HCT116 (cell line): ENCODE data around the gene SPDEF. TPM values are rescaled to one million over a fixed set of nuclear protein-coding genes. Genes with fewer than 3 reads are reported as not detected.

Experiments
- ATAC-seq: fragments of 200-7000 bp; cut with Tn5 transposase; 2 replicates; pipeline ENCODE4 v1.9.1; 2020; ENCODE audit warnings: mild to moderate bottlenecking, moderate library complexity
- BruUV-seq: library from RNA; stranded (reverse); fragments of 400-500 nt; replicated peaks from 2 replicates; lab custom pipeline; 2021; lab: Mats Ljungman, UMichigan
- CTCF ChIA-PET: fragments of 300-600 bp; sonication (Branson Sonifier 250); formaldehyde crosslinking; loops from one replicate; lab custom pipeline; 2021; ENCODE audit warnings: antibody characterized with exemption; lab: Charles Lee
- POLR2A ChIA-PET: fragments of 300-600, 350-600 bp; sonication (Branson Sonifier 250); formaldehyde crosslinking; loops from one replicate; lab custom pipeline; 2021; ENCODE audit warnings: antibody characterized with exemption; lab: Charles Lee
- RAD21 ChIA-PET, 2 experiments: fragments of 300-600 bp; sonication (Branson Sonifier 250); formaldehyde crosslinking; loops; one replicate each; lab custom pipeline; 2023; ENCODE audit warnings: low total read pairs in 2 of 2; ENCODE audit not compliant: uncharacterized antibody in 2 of 2, unreplicated experiment in 2 of 2, low non-redundant PET in 1 of 2; lab: Charles Lee
- DNase-seq: peaks from one replicate; pipeline ENCODE4 v3.0.0-alpha.2; 2010; ENCODE audit warnings: low read depth, low spot score
- H2AFZ ChIP-seq: fragments of 200-600 bp; shearing (Covaris generic), sonication (generic); 2 replicates; pipeline ENCODE4 v1.6.1; 2017; ENCODE audit warnings: low read depth, mixed run types, mixed read lengths, antibody characterized with exemption, low read length; ENCODE audit not compliant: poor library complexity, severe bottlenecking
- H3K27ac ChIP-seq: 2 replicates; pipeline ENCODE4 v1.5.1; 2012; ENCODE audit warnings: low read depth, low read length
- H3K27me3 ChIP-seq: fragments of 200-600 bp; sonication (generic); 2 replicates; pipeline ENCODE4 v1.6.1; 2016; ENCODE audit warnings: mixed run types, low read length, mixed read lengths; ENCODE audit not compliant: insufficient read depth
- H3K36me3 ChIP-seq, 2 experiments: fragments of 200-500 bp in 1 of 2; fragments of 200-600 bp in 1 of 2; sonication (Bioruptor generic) in 1 of 2; sonication (generic) in 1 of 2; 2 replicates each; pipeline versions ENCODE4 v1.5.1 to v1.6.1; 2014 to 2016; ENCODE audit warnings: low read length in 2 of 2, inconsistent platforms in 1 of 2, mixed read lengths in 1 of 2, mixed run types in 1 of 2; ENCODE audit not compliant: insufficient read depth in 2 of 2, control insufficient read depth in 1 of 2
- H3K4me1 ChIP-seq, 2 experiments: fragments of 200-600 bp in 1 of 2; sonication (generic) in 1 of 2; 2 replicates each; pipeline versions ENCODE4 v1.5.1 to v1.6.1; 2012 to 2017; ENCODE audit warnings: low read length in 2 of 2, inconsistent platforms in 1 of 2, mild to moderate bottlenecking in 1 of 2, mixed read lengths in 1 of 2, mixed run types in 1 of 2, moderate library complexity in 1 of 2; ENCODE audit not compliant: insufficient read depth in 2 of 2, control insufficient read depth in 1 of 2
- H3K4me2 ChIP-seq: fragments of 200-600 bp; sonication (generic); 2 replicates; pipeline ENCODE4 v1.6.1; 2017; ENCODE audit warnings: mixed run types, low read length, mixed read lengths
- H3K4me3 ChIP-seq, 2 experiments: fragments of 200-600 bp in 1 of 2; sonication (generic) in 1 of 2; replicated peaks in 1 of 2; 2 replicates each; pipeline ENCODE4 v1.5.1; 2011 to 2016; ENCODE audit warnings: low read length in 2 of 2, control low read depth in 1 of 2, low read depth in 1 of 2, mild to moderate bottlenecking in 1 of 2, mixed read lengths in 1 of 2, mixed run types in 1 of 2
- H3K79me2 ChIP-seq: fragments of 200-600 bp; sonication (generic); 2 replicates; pipeline ENCODE4 v1.6.1; 2017; ENCODE audit warnings: mild to moderate bottlenecking, mixed run types, low read length, moderate library complexity, mixed read lengths; ENCODE audit not compliant: insufficient read depth
- H3K9ac ChIP-seq: fragments of 200-600 bp; sonication (generic); 2 replicates; pipeline ENCODE4 v1.6.1; 2016; ENCODE audit warnings: low read length, mixed read lengths
- H3K9me2 ChIP-seq: fragments of 200-600 bp; sonication (generic), shearing (Covaris generic); 2 replicates; pipeline ENCODE4 v1.6.1; 2017; ENCODE audit warnings: mixed run types, mild to moderate bottlenecking, moderate library complexity; ENCODE audit not compliant: insufficient read depth
- H3K9me3 ChIP-seq, 2 experiments: fragments of 200-500 bp in 1 of 2; fragments of 200-600 bp in 1 of 2; sonication (Bioruptor generic) in 1 of 2; sonication (generic) in 1 of 2; 2 replicates each; pipeline ENCODE4 v1.6.1; 2014 to 2017; ENCODE audit warnings: low read length in 2 of 2, mixed read lengths in 2 of 2, inconsistent platforms in 1 of 2, low read depth in 1 of 2, mild to moderate bottlenecking in 1 of 2, mixed run types in 1 of 2, moderate library complexity in 1 of 2; ENCODE audit not compliant: control insufficient read depth in 1 of 2, insufficient read depth in 1 of 2
- H4K20me1 ChIP-seq: fragments of 200-600 bp; sonication (generic), shearing (Covaris generic); 2 replicates; pipeline ENCODE4 v1.6.1; 2017; ENCODE audit warnings: mixed run types, mild to moderate bottlenecking, moderate library complexity; ENCODE audit not compliant: insufficient read depth
- CEBPB ChIP-seq: IDR thresholded peaks from 2 replicates; pipeline ENCODE4 v1.6.1; 2012; ENCODE audit warnings: low read depth
- ELF1 ChIP-seq: IDR thresholded peaks from 2 replicates; pipeline ENCODE4 v1.6.1; 2012; ENCODE audit warnings: low read depth, borderline replicate concordance
- EZH2 ChIP-seq: fragments of 200-600 bp; sonication (generic); IDR thresholded peaks from 2 replicates; pipeline ENCODE4 v1.6.1; 2017; ENCODE audit warnings: antibody characterized with exemption, mixed run types
- EZH2phosphoT487 ChIP-seq: fragments of 200-600 bp; IDR thresholded peaks from 2 replicates; pipeline ENCODE4 v1.6.1; 2018; ENCODE audit warnings: antibody characterized with exemption, borderline replicate concordance
- JUND ChIP-seq: IDR thresholded peaks from 2 replicates; pipeline ENCODE4 v1.6.1; 2012
- POLR2A ChIP-seq: IDR thresholded peaks from 2 replicates; pipeline ENCODE4 v1.7.0; 2011; ENCODE audit warnings: borderline replicate concordance; ENCODE audit not compliant: insufficient read depth, insufficient read length; ENCODE audit errors: extremely low read depth
- POLR2AphosphoS5 ChIP-seq: IDR thresholded peaks from 2 replicates; pipeline ENCODE4 v1.6.1; 2011; ENCODE audit warnings: mild to moderate bottlenecking, low read depth, low read length, moderate library complexity
- SIN3A ChIP-seq: IDR thresholded peaks from 2 replicates; pipeline ENCODE4 v1.6.1; 2012; ENCODE audit warnings: low read depth
- SP1 ChIP-seq: IDR thresholded peaks from 2 replicates; pipeline ENCODE4 v1.6.1; 2012; ENCODE audit warnings: low read depth
- TCF7L2 ChIP-seq: IDR thresholded peaks from 2 replicates; pipeline ENCODE4 v1.7.0; 2011; ENCODE audit warnings: borderline replicate concordance, inconsistent platforms; ENCODE audit not compliant: insufficient read depth, insufficient read length; ENCODE audit errors: extremely low read depth
- ZFX ChIP-seq: fragments of 450-650 bp; IDR thresholded peaks from 2 replicates; pipeline ENCODE4 v1.6.1; 2017
- intact Hi-C: fragments of 100-400 bp; cut with micrococcal nuclease; formaldehyde crosslinking; loops from 2 replicates; pipeline ENCODE4 v1.10.0; 2022
- total RNA-seq: library from RNA; stranded (reverse); gene quantifications from one replicate; pipeline ENCODE4 v1.2.1, GENCODE V29; 2021; ENCODE audit not compliant: unreplicated experiment
- TF ChIP-seq, protein P1 (sequence below): IDR thresholded peaks from 2 replicates; pipeline ENCODE4 v1.6.1; 2011; ENCODE audit warnings: mild to moderate bottlenecking, low read length, moderate library complexity; ENCODE audit not compliant: insufficient replicate concordance; ENCODE audit errors: extremely low read depth

Gene SPDEF
- total RNA-seq, 1 experiment from 2014 or later, result 0.39 TPM

DNA sequence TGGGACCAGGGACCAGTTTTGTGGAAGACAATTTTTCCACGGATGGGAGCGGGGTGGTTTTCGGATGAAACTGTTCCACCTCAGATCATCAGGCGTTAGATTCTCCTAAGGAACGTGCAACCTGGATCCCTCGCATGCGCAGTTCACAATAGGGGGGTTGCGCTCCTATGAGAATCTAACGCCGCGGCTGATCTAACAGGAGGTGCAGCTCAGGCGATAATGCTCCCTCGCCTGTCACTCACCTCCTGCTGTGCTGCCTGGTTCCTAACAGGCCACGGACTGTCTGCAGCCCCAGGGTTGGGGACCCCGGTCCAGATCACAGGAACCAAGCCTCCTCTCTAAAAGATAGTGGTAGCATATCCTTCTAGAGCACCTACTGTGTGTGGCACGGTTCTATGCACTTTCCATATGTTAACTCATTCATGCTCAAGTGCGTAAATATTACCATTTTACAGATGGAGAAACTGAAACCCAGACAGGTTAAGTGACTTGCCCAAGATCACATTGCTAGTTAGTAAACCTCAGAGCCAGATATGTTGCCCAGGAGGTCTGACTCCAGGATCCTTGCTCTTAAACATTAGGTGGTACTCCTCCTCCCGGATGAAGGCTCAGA lies 25.3 kb downstream of the SPDEF start:
- H3K9ac ChIP-seq, result no peak overlapping the region
- H3K36me3 ChIP-seq, result no peaks in the 10 kb centered on the region
- no peaks in the 10 kb centered on the region for H3K9me3 ChIP-seq
- H3K4me1 ChIP-seq, result peaks cover 10 to 14% of the 10 kb centered on the region in 2 experiments; a peak in 3 of 4 replicates
- H3K27me3 ChIP-seq, result no peaks in the 10 kb centered on the region
- ATAC-seq (no peak), DNase-seq (no peak)
- ChIA-PET CTCF (no interaction called here), POLR2A (no interaction called here), RAD21 (no interaction called here)
- no peaks in the 10 kb centered on the region for H3K9me2 ChIP-seq
- no peaks in the 10 kb centered on the region for H3K79me2 ChIP-seq
- TF ChIP-seq POLR2A, result no peak
- no peak for TF ChIP-seq JUND
- no peak for TF ChIP-seq POLR2AphosphoS5
- no peak for TF ChIP-seq EZH2
- TF ChIP-seq SIN3A, result no peak
- TF ChIP-seq ELF1, result no peak
- no peak for TF ChIP-seq TCF7L2
- no peak for TF ChIP-seq SP1
- no peak for TF ChIP-seq EZH2phosphoT487
- TF ChIP-seq CEBPB, result no peak
- TF ChIP-seq, protein P1, sequence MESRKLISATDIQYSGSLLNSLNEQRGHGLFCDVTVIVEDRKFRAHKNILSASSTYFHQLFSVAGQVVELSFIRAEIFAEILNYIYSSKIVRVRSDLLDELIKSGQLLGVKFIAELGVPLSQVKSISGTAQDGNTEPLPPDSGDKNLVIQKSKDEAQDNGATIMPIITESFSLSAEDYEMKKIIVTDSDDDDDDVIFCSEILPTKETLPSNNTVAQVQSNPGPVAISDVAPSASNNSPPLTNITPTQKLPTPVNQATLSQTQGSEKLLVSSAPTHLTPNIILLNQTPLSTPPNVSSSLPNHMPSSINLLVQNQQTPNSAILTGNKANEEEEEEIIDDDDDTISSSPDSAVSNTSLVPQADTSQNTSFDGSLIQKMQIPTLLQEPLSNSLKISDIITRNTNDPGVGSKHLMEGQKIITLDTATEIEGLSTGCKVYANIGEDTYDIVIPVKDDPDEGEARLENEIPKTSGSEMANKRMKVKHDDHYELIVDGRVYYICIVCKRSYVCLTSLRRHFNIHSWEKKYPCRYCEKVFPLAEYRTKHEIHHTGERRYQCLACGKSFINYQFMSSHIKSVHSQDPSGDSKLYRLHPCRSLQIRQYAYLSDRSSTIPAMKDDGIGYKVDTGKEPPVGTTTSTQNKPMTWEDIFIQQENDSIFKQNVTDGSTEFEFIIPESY, result no peak
- no peak for TF ChIP-seq ZFX
- H4K20me1 ChIP-seq, result no peaks in the 10 kb centered on the region
- no peak overlapping the region for H3K4me2 ChIP-seq
- H3K27ac ChIP-seq, result no peak overlapping the region
- no peak overlapping the region for H2AFZ ChIP-seq
- no TSS peak for BruUV-seq
- intact Hi-C loops, result no loop called here
- H3K4me3 ChIP-seq, result no peak overlapping the region
